HG02763 (cell line): ENCODE results near the gene C11orf24.
A peak's percentile ranks its signal among the peaks of the same experiment; 100 is the strongest.

Source experiments
- ATAC-seq: cut with Tn5 transposase; IDR thresholded peaks from one replicate; pipeline ENCODE4 v1.9.1; 2021; ENCODE audit warnings: mild to moderate bottlenecking, moderate library complexity; ENCODE audit not compliant: unreplicated experiment

Gene C11orf24

DNA sequence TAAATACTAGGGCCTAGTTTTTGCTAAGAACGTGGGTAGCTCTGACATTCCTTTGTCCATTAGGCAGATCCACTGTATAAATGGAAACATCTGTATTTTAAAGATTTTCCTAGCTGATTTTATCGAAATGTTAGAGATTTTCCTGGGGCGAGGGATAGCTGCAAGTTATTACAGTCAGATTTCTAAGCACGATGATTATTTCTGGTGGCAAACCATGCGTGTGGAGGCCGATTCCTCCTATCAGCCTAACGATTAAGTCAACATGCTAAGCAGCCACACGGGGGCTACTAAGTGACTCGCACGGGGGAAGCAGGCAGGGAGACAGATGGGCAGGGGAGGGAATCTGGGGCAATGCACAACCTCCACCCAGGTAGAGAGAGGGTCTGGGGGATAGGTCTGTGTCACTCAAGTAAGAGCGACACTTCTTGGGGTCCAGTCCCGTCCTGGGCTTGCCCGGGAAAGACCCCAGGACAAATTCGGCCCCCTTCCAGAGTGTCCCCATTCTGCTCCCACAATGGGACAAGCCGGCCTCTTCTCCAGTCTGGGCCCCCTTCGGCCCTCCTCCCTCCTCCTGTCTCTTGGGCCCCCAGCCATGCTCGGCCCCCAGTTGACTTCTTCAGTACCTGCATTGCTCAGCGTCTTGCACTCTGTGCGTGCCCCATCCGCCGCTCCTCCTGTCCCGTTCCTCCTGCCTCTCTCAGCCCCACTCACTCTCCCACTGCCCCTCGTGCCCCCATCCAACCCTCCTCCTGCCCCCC lies 571 bp downstream of the C11orf24 start:
- ATAC-seq: peak; percentile 23

DNA sequence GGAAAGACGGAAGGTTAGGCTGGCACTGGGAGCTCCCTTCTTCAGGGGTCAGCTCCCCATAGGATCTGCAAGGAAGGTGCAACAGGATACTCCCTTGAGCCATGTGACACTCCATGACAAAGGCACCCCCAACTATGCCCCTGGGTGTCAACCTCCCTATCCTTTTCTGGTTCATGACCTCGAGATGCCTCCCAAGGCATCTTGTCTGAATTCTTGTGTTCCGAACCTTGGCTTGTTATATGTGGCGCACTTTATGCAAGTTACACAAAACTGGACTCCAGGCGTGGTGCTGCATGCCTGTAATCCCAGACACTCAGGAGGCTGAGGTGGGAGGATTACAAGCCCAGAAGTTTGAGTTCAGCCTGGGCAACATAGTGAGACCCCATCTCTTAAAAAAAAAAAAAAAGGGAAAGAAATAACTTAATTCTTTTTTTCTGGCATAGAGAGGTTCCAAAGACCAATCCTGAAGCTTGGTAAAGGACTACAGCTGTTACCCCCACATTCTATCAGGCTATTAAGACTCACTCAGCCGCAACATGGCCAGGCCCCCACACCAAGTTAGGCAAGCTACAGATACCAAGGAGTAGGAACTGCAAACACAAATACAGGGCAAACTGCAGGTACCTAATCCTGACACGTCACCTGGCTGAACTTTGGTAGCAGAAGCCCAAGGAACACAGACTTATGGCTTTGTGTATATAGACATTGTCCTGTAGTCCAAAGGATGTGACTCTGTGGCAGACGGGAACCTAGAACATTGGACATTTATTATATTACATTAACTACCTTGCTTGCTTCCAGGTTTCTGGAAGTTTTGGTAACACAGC lies 1.4 kb downstream of the C11orf24 start:
- ATAC-seq: no peak

- ATAC-seq: no peak
Measured at GRCh38 chr11:68269414-68270081, 2.2 kb downstream of the C11orf24 start.

DNA sequence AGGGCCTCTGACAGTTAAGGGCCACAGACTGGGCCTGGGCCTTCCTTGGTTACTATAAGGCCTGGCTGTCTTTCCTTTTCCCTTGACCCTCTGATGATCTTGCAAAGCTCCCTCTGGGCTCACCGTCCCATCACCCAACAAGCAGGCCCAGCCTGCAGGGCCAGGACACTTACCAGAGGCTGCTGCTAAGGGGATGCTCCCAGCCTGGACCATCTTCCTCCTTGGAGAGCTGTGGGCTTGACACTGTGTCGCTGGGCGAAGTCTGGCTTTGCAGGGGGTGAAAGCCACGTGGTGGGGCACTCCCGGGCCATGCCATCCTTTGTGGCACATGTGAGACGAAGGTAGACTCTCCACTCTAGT lies 3.9 kb downstream of the C11orf24 start:
- ATAC-seq: no peak

- no peak for ATAC-seq
Measured at GRCh38 chr11:68266936-68267880, 4.6 kb downstream of the C11orf24 start.

DNA sequence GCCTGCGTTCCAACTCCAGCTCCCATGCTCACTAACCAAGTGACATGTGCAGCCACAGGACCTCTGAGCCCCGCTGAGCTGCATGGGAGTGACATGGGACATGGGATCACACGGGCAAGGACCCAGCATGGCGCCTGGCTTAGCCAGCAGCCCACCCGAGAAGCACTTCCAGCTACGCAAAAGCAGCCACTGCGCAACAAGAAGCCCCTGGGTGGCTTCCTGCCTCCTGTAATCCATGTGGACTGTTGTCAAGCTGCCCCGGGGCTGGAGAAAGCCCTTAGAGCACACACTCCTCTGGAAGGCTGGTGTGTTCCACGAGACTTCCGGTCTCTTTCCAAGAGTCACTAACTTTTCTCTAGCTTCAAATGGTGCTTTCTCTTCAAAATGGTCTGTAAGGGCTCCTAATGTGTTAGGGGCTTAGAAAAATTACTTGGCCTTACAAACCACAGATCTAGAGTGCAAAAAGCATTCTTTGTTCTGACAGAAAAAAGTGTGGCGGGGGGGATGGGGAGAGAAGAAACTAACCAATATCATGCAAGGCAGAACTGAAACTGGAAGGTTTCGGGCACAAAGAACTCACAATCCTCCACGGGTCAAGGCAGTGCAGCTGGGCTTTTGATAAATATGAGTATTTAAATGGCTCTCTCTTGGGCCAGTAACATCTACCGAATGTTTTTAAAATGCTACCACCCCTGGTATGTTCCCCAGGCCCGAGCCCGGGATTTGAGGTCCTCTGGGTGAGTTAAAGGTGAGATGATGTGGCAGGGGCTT lies 5.5 kb downstream of the C11orf24 start:
- no peak for ATAC-seq

DNA sequence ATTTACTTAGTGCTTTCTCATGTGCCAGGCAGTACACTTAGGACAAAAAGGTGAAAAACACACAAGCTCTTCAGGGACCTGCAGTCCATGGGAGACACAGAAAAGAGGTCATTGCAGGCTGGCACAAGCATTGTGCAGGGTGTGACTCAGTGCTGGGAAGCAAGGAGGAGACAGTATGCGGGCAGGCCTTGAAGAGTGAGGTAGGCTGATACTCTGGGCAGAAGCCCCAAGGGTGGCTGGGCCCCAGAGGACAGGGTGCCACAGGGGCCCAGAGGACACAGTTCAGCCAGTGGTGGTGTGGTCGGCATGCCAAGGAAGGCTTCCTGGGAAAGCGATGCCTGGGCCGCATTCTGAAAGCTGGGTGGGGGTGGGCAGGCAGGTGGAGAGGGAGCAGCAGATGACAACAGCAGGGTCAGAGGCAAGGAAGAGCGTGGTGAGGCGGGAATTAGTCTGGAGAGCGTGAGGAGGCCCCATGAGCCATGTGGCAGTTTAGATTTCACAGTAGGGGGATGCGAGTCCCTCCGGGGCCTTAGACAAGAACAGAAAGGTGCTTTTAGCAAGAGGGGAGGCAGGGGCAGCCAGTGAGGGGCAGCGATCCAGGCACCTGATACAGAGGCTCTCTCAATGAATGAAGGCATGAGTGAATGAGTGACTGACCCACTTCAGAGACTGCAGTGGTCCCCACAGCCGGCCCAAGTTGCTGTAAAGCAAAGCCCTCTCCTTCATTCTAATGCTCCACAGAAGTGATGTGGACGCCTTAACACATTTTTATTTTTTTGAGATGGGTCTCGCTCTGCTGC lies 6.8 kb downstream of the C11orf24 start:
- ATAC-seq: no peak

- ATAC-seq: no peak
Measured at GRCh38 chr11:68264244-68264643, 7.5 kb downstream of the C11orf24 start.

GRCh38 chr11:68263444-68264035 lies 8.2 kb downstream of the C11orf24 start:
- no peak for ATAC-seq

DNA sequence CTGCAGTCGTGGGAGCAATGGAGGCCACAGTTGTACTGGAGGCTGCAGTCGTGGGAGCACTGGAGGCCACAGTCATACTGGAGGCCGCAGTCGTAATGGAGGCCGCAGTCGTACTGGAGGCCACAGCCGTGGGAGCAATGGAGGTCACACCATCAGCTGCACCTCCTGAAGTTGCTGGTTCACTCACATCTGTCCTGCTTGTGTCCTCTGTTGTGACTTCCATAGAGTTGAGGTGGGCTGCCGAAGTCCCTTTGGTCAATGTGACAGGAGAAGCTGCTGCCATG lies 9.3 kb downstream of the C11orf24 start:
- no peak for ATAC-seq

DNA sequence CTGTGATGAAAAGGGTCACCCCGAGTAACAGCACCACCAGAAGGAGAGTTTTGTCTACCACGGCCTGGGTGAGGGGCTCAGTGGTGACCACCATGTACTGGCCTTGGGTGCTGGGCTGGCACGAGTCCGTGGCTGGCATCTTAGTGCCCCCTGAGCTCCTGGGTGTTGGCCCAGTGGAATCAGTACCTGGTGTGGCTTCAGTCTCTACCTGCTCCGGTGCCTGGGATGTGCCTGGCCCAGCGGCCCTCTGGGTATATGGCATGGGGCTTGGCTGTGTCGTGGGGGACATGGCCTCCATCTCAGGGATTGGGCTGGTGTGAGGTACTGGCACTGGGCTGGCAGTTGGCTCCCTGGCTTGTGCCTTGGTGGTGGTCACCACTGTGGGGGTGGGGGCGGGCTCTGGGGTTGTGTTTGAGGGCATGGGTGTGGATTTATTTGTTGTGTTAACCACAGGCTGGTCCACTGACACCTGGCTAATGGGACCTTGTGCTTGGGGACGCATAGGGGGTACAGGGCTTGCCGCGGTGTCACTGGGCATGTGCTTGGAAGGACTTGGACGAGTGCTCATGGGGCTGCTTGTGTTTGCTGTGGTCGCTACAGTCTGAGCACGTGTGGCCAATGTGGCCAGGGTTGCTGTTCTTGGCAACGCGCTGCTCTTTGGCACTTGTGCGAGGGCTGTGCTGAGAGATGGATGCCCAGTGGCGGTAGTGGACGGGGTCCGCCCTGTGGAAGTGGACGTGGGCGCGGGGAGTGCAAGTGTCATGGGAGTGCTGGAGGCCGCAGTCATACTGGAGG lies 9.8 kb downstream of the C11orf24 start:
- no peak for ATAC-seq

DNA sequence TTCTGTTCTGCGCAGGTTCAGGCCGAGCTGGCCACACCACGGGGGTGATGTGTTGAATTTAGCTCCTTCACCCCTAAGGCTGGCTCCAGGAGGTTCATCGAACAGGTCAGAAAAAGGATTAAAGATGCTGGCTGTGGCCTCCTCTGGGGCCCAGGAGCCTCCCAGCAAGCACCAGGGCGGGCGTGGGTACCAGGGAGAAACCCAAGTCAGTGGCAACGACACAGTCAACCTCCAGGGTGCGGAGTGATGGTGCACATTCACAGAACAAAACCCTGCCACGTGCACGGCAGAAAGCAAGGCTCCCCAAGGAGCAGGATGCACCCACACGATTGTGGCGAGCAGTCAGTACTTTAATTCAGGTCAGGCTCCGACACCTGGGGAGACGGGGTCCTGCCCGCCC lies 10.8 kb downstream of the C11orf24 start:
- ATAC-seq: no peak

DNA sequence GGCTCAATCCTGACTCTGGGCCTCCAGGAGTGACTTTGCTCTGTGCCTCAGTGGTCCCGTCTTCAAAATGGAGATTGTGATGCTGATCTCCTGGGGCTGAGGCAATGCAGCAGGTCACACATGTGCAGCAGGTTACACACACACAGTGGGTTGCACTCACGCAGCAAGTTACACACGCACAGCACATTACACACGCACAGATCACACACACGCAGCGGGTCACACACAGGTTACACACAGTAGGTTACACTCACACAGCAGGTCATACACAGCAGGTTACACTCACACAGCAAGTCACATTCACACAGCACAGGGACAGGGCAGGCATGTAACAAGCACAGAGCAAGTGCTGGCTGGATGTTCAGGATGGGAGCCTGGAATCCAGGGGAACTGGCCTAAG lies 11.3 kb downstream of the C11orf24 start:
- no peak for ATAC-seq

- no peak for ATAC-seq
Measured at GRCh38 chr11:68259122-68259959, 12.4 kb downstream of the C11orf24 start.

DNA sequence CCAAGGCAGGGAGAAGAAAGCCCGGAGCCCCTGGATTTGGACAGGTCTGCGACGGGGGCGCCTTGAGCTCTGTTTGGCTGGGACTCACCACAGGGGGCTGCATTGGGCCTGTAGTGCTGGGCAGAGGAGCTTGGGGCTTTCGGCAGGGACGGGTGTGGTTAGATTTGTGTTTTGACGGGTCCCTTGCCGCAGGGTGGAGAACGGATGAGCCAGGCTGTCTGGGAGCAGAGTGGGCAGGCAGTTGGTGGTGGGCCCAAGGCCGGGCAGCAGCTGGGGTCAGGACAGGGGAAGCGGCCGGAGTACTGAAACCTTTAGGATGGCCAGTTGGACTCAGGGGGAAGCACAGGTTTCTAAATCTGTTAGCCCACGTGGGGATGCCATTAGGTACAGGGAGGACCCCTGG lies 13.4 kb downstream of the C11orf24 start:
- no peak for ATAC-seq

GRCh38 chr11:68257477-68258362 lies 14.1 kb downstream of the C11orf24 start:
- no peak for ATAC-seq
